ENCODE results near the gene CMIP.
"Not testable (repeated sequence)": the region's sequence is repeated elsewhere in the genome, so short reads cannot be mapped to it uniquely, and the experiment has no call there.

CMIP gene

DNA sequence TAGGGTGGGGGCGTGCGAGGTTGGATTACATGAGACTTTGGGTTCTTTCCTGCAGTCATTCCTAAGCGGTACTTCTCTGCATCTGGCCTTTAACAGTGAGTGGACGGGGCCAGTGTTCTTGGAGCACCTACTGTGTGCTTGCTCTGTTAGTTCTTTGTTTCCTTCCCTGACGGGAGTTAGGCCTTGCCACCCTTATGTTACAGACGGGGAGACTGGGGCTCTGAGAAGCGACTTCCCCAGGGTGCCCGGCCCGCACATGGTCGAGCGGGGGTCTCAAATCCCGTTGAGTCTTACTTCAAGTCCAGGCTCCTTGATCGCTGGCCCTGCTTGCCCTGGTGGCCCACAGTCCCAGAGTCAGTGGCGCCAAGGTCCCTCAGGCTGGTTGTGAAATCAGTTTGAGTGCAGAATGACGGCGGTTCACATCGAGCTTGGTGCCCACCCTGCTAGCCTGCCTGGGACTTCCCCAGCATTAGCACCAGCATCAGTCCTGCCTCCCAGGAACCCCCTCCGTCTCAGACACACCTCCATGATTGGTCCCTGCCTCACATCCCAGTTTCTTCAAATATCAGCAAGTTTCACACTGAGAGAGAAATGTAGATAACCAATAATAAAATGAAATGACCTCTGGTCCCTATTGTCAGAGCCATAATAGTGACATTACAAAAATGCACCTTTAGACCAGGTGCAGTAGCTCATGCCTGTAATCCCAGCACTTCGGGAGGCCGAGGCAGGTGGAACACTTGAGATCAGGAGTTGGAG is 128.0 kb downstream of the CMIP start:
- no peak for DNase-seq

DNA sequence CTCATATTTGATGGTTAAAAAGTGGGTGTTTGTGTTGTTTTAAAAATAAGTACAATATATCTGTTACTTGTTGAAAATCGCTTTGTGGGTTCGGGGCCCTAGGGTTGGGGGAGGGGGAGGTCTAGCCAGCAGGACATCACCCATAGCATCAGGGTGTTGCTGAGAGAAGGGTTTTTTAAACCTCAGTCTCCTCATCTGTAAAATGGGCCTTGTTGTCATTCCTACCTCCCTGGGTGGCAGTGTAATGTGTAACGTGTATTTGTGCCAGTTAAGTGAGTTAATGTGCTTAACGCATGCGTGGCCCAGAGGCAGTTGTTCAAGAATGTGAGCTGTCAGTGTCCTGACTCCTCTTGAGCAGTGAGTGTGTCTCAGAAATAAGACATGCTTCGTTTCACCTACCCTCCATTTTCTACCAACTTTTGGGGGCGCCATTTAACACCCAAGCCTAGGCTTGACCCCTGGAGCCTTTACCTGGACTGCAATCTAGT is 129.0 kb downstream of the CMIP start:
- no peak for DNase-seq

DNA sequence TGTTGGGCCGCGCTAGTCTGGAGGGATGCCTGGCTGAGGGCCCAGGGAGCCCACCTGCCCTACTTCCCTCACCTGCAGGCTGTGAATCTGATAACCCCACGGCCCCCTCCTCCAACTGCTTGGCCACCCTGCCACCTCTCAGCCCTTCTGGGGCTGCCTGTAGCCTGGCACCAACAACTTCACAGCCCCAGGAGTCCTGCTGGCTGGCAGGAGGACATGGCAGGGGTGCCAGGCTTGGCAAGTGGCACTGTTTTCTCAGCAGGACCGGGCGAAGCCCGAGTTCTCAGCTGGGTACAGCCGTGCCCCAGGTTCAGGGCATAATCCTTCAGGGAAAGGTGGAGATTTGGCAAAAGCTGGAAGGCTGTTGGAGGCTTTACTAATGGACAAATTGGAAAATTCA is 129.6 kb downstream of the CMIP start:
- no peak for DNase-seq

DNA sequence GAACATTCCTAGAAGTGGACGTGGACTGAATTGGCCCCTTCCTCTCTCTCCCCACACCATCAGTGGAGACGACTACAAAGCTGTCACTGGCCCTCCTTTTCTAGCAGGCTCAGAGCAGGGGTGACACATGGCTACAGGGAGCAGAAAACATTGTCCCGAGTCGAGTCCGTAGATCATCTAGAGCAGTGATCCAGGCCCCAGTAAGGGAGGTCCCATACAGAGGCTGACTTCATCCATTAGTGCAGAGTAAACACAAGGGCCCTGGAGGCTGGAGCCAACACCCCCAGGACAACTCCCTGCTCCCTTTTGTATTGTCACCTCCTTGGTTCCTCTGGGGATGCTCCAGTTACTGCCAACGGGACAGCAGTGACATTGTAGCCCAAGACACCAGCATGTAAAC is 130.7 kb downstream of the CMIP start:
- DNase-seq: no peak

DNA sequence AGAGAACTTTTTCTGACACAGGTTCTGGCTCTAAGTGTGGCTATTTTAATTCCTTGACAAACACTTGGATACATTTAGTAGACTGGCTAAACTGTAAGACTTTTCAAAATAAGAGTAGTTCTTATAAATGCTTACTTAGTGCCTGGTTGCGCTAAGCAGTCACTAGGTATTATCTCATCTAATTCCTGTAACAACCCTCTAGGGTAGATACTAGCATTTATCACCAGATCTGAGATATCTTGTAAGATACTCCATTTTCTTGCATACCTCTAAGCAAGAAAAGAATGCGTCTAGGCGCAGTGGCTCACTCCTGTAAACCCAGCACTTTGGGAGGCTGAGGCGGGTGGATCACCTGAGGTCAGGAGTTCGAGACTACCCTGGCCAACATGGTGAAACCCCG is 131.2 kb downstream of the CMIP start:
- no peak for DNase-seq

DNA sequence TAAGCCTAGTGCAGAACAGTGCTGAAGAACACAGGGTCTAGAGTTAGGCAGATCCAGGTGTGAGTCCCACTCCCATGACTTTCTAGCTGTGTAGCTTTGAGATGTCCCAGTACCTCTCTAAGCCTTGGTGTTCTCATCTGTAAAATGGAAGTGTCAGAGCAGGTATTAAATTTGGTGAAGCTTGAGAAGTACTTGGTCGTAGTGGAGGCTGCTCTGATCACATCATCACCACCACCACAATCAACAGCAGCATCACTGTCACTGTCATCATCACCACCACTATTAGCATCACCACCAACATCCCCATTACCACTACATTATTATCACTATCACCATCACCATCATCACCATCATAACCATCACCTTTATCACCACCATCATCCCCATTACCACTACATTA is 132.1 kb downstream of the CMIP start:
- no peak for DNase-seq

DNA sequence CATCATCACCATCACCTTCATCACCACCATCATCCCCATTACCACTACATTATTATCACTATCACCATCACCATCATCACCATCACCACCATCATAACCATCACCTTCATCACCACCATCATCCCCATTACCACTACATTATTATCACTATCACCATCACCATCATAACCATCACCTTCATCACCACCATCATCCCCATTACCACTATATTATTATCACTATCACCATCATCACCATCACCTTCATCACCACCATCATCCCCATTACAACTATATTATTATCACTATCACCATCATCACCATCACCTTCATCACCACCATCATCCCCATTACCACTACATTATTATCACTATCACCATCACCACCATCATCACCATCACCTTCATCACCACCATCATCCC is 132.7 kb downstream of the CMIP start:
- not testable (repeated sequence) for DNase-seq

DNA sequence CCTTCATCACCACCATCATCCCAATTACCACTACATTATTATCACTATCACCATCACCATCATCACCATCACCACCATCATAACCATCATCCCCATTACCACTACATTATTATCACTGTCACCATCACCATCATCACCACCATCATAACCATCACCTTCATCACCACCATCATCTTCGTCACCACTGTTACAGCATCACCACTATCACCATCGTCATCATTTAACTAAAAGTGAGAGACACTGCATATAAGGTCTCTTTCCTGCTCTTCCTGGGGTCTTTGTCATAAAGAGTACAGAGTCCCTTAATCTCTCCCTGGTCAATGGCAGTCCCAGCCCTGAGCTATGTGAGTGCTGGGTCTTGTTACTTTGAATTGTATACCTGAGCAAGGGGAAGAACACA is 133.5 kb downstream of the CMIP start:
- DNase-seq: no peak

DNA sequence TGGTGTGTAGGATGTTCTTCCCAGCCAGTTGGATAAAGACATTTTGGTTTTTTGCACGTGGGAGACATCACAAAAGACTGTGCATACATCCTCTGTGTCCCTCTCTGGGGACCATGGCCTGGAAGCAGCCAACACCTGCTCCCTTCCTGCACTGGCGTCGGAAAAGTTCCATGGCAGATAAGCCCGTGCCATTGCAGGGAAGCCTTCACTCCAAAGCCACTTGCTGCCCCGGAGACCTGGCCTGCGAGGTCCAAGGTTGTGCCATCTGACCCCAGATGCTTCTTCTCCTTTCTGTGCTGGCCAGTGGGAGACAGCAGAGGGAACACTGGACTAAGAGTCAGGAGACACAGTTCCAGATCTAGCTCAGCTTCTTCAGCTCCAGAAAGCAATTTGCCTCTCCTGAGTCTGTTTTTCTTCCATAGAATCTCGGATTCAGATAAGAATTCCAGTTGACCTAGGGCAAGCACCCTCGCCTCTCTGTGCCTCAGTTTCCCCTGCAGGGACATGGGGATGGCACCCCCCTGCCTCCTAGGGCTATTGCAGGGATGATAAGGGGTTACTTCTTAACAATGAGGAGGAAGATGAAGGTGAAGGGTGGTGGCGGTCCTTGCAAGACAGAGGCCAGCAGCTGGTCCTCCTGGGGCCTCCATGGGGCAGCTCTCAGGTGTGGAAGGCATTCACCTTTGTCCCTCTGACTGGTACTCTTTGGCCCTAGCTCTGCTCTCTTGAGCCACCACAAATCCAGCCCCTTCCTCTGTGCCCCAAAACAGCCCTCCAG is 134.2 kb downstream of the CMIP start:
- DNase-seq: no peak

DNA sequence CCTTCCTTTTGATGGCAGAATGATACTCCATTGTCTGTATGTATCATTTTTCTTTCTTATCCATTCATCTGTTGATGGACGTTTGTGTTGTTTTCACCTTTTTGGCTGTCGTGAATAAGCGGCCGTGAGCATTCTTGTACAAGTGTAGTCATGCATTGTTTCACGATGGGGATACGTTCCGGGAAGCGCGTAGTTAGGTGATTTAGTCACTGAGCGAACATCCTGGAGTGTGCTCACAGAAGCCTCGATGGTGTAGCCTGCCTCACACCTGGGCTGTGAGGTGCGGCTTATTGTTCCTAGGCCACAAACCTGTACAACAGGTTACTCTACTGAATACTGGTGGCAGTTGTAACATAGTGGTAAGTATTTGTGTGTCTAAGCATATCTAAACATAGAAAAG is 136.5 kb downstream of the CMIP start:
- DNase-seq: no peak

DNA sequence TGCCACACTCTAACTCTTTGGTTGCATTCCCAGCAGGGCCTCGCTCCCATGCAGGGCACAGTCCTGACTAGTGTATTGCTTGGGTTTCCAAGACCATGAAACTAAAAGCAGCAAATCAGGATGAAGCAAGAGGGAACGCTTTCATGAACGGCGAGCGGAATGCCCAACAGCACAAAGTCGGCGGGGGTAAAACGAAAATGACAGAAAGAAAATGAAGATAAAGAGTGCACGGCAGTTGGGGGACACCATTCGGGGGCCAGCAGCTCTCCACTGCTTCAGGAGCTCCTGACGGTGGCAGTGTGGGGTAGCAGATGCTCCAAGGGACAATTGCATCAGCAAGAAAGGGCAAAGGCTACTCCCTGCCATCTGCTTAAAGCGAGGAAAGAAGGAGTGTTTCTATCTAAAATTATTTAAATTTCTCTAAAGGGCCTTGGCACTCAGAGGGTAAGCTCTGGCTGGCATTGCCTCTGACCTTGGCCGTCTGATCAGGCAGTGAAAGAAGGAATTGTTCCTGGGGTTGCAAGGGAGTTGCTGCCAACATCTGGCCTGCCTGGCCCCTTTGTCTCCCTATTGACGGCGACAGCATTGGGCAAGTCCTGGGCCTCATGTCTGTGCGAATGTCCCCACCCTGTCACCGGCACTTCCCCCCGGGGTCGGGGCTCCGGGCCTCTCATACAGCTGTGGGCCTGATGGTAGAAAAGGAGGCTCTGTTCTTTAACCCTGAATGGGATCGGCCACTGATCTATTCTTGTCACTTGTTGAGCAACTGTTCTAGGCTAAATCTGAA is 138.2 kb downstream of the CMIP start:
- DNase-seq: no peak

DNA sequence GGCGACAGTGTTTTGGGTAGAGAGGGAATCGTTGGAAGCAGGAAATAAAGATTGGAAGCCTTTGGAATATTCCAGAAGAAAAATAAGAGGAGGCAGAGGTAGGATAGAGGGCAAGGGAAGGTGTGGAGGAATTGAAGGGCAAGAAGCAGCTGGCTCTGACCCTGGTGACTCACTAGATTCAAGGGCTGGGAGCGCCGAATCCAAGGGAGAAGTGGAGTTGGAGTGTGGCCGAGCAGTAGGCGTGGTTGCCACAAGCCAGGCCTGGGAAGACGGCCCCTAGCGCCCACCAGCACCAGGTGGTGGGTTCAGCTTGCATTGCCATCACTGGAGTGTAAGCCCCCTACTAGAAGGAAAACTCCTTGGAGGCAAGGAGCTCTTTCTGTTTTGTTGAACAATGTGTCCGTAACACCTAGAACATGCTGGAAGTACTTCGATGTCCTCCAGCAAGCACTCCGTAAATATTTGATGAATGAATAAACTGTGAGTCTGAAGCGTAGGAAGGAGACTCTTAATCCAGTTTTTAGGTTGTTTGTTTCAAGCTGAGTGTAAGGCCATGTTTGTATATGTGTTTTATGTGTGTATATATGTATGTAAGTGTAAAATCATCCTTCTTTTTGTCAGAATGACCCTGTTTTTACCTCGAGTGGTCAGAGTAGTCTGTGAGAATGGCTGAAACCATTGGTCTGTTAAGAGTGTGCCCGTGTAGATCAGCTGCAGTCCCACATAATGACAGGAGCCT is 139.5 kb downstream of the CMIP start:
- no peak for DNase-seq

DNA sequence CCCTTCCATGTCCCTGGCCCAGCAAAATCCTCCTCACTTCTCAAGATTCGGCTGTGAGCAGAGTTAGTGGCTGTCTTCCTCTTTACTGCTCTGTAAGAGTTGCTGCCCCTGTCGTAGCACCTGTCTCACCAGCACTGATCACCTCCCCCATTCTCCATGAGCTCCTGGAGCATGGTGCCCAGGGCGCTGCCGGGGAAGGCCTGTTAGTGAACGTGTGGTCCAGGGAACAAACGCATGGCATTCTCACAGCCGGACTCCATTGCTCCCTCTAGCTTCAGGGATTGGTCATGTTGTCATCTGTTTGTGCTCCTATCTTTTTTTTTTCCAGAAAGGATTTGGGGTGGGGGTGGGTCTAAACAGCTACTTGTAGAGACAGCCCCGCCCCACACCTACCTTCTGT is 141.2 kb downstream of the CMIP start:
- DNase-seq: no peak

DNA sequence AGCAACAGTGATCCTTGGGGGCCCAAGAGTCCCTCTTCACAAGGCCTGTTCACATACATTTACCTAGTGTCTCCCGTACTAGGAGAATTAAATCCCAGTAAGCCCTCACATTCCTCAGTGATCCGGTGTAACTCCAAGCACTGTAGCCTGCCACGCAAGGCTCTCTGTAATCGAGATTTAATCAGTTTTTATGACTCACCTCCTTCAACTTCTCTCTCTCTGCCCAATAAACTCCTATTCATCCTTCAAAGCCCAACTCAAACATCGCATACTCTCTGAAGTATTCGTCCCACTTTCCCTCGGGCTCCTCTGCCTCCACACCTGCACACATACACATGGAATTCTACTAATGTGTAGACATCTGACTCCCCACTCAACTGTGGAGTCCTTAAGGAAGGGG is 141.8 kb downstream of the CMIP start:
- no peak for DNase-seq

DNA sequence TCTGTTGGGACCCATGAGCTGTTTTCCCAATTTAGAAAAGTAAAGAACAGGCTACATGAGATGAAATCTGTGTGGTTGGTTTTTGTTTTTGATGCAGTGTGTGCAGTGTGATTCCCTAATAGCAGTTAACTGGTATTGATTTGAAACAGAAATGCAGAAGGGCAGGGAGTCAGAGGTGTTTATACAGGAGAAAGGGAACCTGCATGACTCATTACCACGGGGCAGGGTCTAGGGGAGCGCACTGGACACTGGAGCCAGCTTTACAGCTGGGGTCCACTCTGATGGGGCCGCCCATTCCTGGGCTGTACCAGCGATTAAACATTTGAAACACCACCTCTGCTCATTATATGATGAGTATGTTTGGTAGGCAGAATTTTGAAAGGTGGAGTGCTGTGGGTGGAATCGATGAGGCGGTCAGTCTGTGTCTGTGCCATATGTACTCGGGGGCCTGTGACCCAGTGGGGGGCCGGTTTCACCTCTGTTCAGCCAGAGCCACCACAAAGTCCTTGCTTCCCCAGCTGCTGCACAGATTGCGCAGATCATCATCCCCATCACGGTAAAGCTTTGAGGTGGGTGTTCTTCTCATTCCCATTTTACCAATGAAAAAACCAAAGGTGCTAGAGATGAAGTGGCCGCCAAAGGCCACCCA is 142.5 kb downstream of the CMIP start:
- no peak for DNase-seq

DNA sequence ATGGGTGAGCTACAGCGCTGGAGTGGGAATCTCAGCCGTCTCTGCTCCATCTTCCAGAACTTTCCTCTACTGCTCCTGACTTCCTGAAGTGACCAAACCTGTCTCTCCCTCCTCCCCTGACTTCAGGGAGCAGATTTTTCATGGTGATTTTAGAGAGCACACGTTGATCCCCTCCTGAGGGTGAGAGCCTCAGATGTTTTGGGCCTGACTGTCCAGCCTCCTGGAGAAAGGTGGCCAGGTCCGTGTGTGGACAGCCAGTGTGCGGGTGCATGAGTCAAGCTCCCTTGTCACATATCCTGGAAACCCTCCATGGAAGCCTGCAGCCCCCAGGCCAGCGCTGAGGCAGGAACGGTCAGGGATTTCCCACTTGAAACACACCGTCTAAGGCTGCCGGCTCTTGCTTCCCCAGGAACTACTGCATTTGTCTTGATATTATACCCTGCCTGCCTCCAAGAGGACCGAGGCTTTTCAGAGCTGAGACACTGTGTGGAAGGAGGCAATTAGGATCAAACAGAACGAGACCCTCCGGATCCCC is 143.1 kb downstream of the CMIP start:
- DNase-seq: no peak

DNA sequence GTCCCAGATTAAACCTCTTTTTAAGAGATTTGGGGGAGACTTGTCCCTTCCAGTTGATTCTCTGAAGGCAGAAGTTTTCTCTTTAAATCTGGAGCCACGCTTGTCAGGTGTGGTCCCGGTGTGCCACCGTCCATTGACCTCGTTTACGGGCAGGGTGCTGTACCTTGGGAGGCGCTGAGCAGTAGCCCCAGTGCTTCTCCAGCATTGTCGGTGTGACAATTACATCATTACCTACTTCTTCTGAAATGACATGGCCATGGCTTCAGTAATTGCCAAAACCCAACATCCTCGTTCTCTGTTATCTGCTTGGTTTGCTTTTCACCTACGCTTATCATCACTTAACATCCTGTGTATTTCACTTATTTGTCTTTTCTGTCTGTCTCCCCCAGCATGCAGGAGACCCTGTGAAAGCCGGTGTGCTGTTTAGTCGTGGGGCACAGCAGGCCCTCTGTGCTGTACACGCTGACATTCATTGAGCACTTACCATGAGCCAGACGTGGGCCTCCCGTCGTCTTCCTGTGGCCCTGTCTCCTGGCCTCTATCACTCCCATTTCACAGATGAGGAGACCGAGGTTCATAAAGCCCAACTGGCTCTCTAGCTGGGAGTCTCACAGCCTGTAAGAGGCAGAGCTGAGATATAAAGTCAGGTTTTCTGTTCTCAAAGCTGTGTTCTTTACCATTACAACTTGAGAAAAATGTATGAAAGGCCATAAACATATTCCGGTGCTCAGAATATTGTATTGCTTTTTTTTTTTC is 143.9 kb downstream of the CMIP start:
- DNase-seq: no peak

DNA sequence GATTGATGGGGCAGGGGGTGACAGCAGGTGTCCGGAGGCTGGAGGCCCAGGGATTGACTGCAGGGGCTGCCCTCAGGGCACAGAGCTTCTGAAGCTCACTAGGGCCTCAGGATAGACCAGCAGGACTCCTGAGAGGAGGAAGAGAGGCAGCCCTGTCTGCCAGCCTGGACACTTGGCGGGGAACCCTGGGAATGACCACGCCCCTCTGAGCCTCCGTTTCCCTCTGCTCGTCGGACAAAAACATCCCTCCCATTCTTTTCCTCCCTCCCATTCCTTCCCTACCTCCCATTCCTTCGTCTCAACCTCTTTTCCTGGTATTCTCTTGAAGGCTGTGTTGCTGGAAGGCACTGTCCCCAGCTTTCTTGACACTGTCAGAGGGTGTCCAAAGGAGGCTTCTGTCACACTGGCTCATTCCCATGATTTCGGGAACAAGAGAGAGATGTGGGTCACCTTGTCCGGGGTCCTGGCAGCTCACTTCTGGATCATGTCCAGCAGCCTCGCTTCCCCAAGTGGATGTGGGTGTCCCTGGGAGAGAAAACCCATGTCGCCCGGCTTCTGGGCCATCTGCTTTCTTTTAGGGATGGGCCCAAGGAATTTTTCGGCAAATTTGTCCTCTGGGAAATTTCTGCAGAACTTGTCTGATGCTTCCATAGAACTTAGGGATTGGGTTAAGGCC is 145.5 kb downstream of the CMIP start:
- no peak for DNase-seq

DNA sequence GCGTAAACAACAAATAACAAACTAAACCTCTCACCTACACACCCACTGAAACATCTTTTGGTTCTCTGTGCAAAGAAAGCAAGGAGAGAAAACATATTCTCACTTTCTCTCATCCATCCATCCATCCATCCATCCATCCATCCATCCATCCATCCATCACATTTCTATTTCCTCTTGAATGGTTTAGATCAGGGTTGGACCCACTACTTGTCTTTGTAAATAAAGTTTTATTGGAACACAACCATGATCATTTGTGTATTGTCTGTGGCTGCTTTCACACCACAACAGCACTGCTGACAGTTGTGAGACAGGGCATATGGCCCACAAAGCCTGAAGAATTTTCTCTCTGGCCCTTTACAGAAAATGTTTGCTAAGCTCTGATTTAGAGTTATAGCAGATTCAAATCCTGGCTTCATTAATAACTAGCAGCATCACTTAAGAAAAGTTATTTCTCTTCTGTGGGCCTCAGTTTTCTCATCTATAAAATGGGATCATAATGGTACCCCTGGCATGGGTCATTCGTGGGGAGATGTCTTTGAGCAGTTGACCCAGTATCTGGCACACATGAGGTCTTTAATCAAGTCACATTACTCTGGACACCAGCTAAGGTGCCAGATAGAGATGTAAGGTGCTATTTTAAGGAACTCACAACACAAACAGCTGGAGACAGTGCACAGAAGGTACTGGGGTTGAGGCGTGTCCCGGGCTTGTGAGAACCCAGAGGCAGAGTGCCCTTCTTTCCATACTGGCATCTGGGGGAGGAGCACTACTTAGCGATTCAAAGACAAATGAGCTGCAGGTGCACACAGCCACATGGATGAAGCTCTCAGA is 146.3 kb downstream of the CMIP start:
- peak; percentile 19 for DNase-seq

DNA sequence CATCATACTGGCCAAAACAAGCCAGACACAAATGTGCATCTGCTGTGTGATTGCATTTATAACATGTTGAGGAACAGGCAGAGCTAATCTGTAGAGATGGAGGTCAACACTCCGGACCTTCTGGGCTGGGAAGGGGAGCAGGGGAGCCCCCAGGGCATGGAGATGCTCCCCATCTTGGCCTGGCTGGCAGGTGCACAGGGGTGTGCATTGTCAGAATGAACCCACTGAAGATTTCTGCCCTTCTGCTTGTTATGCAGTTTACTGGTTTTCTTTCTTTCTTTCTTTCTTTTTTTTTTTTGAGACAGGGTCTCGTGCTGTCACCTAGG is 146.9 kb downstream of the CMIP start:
- DNase-seq: no peak
